HG03045 (cell line): ENCODE measurements around the gene PRKCZ.
"Not testable (repeated sequence)": the region's sequence is repeated elsewhere in the genome, so short reads cannot be mapped to it uniquely, and the experiment has no call there.

ENCODE experiments used
- ATAC-seq: cut with Tn5 transposase; IDR thresholded peaks from one replicate; pipeline ENCODE4 v1.9.1; 2021; ENCODE audit warnings: mild to moderate bottlenecking, moderate library complexity; ENCODE audit not compliant: unreplicated experiment

The PRKCZ gene

GRCh38 chr1:2133039-2133878 is 83.0 kb downstream of the PRKCZ start:
- peak; percentile 77 for ATAC-seq

GRCh38 chr1:2133879-2134215 is 83.6 kb downstream of the PRKCZ start:
- ATAC-seq = no peak

- no peak for ATAC-seq
Measured at GRCh38 chr1:2134266-2134620, 84.0 kb downstream of the PRKCZ start.

- no peak for ATAC-seq
Measured at GRCh38 chr1:2134621-2135307, 84.6 kb downstream of the PRKCZ start.

GRCh38 chr1:2135441-2135841 is 85.2 kb downstream of the PRKCZ start:
- ATAC-seq = no peak

GRCh38 chr1:2135941-2136340 is 85.7 kb downstream of the PRKCZ start:
- ATAC-seq = no peak

- ATAC-seq = no peak
Measured at GRCh38 chr1:2136386-2137235, 86.4 kb downstream of the PRKCZ start.

GRCh38 chr1:2137257-2138121 is 87.3 kb downstream of the PRKCZ start:
- no peak for ATAC-seq

- ATAC-seq = not testable (repeated sequence)
Measured at GRCh38 chr1:2139156-2139555, 88.9 kb downstream of the PRKCZ start.

- no peak for ATAC-seq
Measured at GRCh38 chr1:2141025-2141424, 90.8 kb downstream of the PRKCZ start.

- ATAC-seq = no peak
Measured at GRCh38 chr1:2143814-2144500, 93.7 kb downstream of the PRKCZ start.

GRCh38 chr1:2144501-2145090 is 94.4 kb downstream of the PRKCZ start:
- ATAC-seq = no peak

GRCh38 chr1:2145946-2146835 is 96.0 kb downstream of the PRKCZ start:
- ATAC-seq = no peak

GRCh38 chr1:2146836-2147517 is 96.8 kb downstream of the PRKCZ start:
- no peak for ATAC-seq

GRCh38 chr1:2147869-2148268 is 97.7 kb downstream of the PRKCZ start:
- not testable (repeated sequence) for ATAC-seq

GRCh38 chr1:2148691-2149090 is 98.5 kb downstream of the PRKCZ start:
- ATAC-seq = no peak

- ATAC-seq = no peak
Measured at GRCh38 chr1:2150801-2151200, 100.6 kb downstream of the PRKCZ start.

GRCh38 chr1:2151252-2151651 is 101.0 kb downstream of the PRKCZ start:
- ATAC-seq = no peak
